ENCODE measurements around the gene PTS. TPM values are rescaled to one million over a fixed set of nuclear protein-coding genes. Genes with fewer than 3 reads are reported as not detected.

The PTS gene
- total RNA-seq, 2 donors from 2014 or later, result 66.7 to 69.6 TPM

GRCh38 chr11:112226831-112227401 lies 688 bp downstream of the PTS start:
- H3K4me3 Mint-ChIP-seq, result peak overlapping the region; percentile 90
- ATAC-seq (peak; percentile 74), DNase-seq (no peak)
- H3K27me3 Mint-ChIP-seq, result no peaks in the 10 kb centered on the region
- no peaks in the 10 kb centered on the region for H3K36me3 Mint-ChIP-seq (ENCODE audit: low read depth)
- H3K27ac Mint-ChIP-seq, result peak overlapping the region; percentile 91
- peaks cover 22% of the 10 kb centered on the region for H3K4me1 Mint-ChIP-seq
- H3K9me3 ChIP-seq (ENCODE audit: control insufficient read depth, low read length, poor library complexity, severe bottlenecking), result no peaks in the 10 kb centered on the region

- peak overlapping the region; percentile 91 for H3K27ac Mint-ChIP-seq
- no peaks in the 10 kb centered on the region for H3K27me3 Mint-ChIP-seq
- DNase-seq (no peak), ATAC-seq (no peak)
- peak overlapping the region; percentile 90 for H3K4me3 Mint-ChIP-seq
- no peaks in the 10 kb centered on the region for H3K9me3 ChIP-seq (ENCODE audit: control insufficient read depth, low read length, poor library complexity, severe bottlenecking)
- no peaks in the 10 kb centered on the region for H3K36me3 Mint-ChIP-seq (ENCODE audit: low read depth)
- H3K4me1 Mint-ChIP-seq, result peaks cover 22% of the 10 kb centered on the region
These were observed 1.2 kb downstream of the PTS start for GRCh38 chr11:112227471-112227870.

DNA sequence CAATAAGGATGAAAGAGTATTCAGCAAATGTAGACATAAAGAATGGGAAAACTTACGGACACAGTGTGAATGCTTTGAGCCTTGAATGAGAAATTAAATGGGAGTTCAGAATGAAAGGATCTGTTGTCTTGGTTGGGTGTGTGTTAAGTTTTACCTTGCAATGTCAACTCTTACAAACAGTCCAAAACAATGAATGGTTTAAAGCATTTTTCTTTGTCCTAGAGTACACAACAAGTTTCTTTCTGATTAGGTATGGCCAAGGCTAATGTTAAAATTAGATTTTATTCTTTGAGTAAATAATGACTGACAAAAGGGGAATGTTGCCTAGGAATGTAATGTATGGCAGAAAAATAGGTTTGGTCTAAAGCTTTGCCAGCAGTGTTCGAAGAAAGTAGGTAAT lies 2.5 kb downstream of the PTS start:
- Mint-ChIP-seq H3K4me3 (no peak overlapping the region), H3K27ac (no peak overlapping the region), H3K4me1 (peaks cover 22% of the 10 kb centered on the region), H3K36me3 (ENCODE audit: low read depth) (no peaks in the 10 kb centered on the region), H3K27me3 (no peaks in the 10 kb centered on the region)
- ATAC-seq, result no peak
- no peaks in the 10 kb centered on the region for H3K9me3 ChIP-seq (ENCODE audit: control insufficient read depth, low read length, poor library complexity, severe bottlenecking)
- DNase-seq, result no peak

DNA sequence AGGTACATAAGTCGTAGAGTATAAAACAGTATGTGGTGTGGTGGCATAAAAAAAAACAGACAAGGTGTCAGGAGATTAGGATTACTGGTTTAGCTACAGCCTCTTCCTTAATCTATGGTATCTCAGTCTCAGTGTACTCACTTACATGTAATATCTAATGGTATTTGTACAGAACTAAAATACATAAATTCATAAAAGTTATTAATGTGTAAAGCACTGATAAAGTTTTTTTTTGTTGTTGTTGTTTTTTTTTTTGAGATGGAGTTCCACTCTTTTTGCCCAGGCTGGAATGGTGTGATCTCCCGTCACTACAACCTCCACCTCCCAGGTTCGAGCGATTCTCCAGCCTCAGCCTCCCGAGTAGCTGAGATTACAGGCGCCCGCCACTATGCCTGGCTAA lies 2.9 kb downstream of the PTS start:
- no peaks in the 10 kb centered on the region for H3K9me3 ChIP-seq (ENCODE audit: control insufficient read depth, low read length, poor library complexity, severe bottlenecking)
- Mint-ChIP-seq H3K36me3 (ENCODE audit: low read depth) (no peaks in the 10 kb centered on the region), H3K4me3 (no peak overlapping the region), H3K27me3 (no peaks in the 10 kb centered on the region), H3K4me1 (peaks cover 22% of the 10 kb centered on the region), H3K27ac (peak overlapping the region; percentile 37)
- DNase-seq (no peak), ATAC-seq (no peak)

- Mint-ChIP-seq H3K4me1 (peaks cover 22% of the 10 kb centered on the region), H3K4me3 (no peak overlapping the region), H3K27me3 (no peaks in the 10 kb centered on the region), H3K27ac (peak overlapping the region; percentile 37), H3K36me3 (ENCODE audit: low read depth) (no peaks in the 10 kb centered on the region)
- DNase-seq, result no peak
- ATAC-seq, result no peak
- no peaks in the 10 kb centered on the region for H3K9me3 ChIP-seq (ENCODE audit: control insufficient read depth, low read length, poor library complexity, severe bottlenecking)
These were observed 3.7 kb downstream of the PTS start for GRCh38 chr11:112229746-112230433.

DNA sequence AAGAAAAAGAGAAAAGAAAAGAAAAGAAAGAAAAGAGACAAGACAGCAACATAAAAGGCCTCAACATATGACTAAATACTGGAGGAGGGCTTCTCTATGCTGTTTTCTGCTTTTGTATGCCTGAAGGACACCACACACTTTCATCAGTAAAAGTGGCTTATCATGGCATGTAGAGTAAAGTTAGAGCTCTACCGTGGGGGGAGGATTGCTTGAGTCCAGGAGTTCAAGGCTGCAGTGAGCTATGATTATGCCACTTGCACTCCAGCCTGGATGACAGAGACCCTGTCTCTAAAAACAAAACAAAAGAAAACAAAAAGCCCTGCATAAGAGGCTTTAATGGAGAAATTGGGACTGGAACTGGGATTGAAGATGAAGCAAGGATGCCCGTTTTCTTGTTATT lies 5.7 kb downstream of the PTS start:
- no peak for DNase-seq
- no peak overlapping the region for H3K27ac Mint-ChIP-seq
- peaks cover 11% of the 10 kb centered on the region for H3K36me3 Mint-ChIP-seq (ENCODE audit: low read depth)
- H3K27me3 Mint-ChIP-seq, result no peaks in the 10 kb centered on the region
- H3K9me3 ChIP-seq (ENCODE audit: control insufficient read depth, low read length, poor library complexity, severe bottlenecking), result no peaks in the 10 kb centered on the region
- no peak for ATAC-seq
- H3K4me3 Mint-ChIP-seq, result no peak overlapping the region
- H3K4me1 Mint-ChIP-seq, result peaks cover 19% of the 10 kb centered on the region

DNA sequence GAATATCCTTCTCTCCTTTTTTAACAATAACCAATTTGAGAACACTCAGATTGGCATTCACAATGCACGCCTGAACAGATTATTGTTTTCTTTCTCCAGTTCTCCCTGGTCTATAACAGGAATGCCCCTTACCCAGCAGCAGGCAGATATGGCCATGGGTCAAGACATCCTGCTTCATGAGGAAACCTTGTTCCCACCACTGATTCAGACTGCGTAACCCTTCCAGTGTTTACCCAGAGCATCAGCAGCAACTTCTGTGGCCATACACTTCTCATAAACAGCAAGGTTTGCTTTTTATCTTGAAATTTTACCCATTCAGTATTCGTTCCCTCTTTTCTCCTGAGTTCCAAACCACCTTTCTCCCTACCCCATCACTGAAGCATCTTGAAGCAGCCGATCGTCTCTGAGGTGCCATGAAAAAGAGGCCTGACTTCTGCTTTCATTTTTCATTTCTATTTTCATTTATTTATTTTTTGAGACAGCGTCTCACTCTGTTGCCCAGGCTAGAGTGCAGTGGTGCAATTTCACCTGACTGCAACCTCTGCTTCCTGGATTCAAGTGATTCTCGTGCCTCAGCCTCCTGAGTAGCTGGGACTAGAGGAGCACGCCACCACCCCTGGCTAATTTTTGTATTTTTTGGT lies 9.6 kb downstream of the PTS start:
- DNase-seq (no peak), ATAC-seq (no peak)
- Mint-ChIP-seq H3K27me3 (no peaks in the 10 kb centered on the region), H3K27ac (peak overlapping the region; percentile 86), H3K36me3 (ENCODE audit: low read depth) (peaks cover 22% of the 10 kb centered on the region), H3K4me3 (no peak overlapping the region), H3K4me1 (peaks cover 6% of the 10 kb centered on the region)
- H3K9me3 ChIP-seq (ENCODE audit: control insufficient read depth, low read length, poor library complexity, severe bottlenecking), result no peaks in the 10 kb centered on the region

- peaks cover 2% of the 10 kb centered on the region for H3K4me1 Mint-ChIP-seq
- no peak overlapping the region for H3K27ac Mint-ChIP-seq
- no peaks in the 10 kb centered on the region for H3K27me3 Mint-ChIP-seq
- H3K9me3 ChIP-seq (ENCODE audit: control insufficient read depth, low read length, poor library complexity, severe bottlenecking), result no peaks in the 10 kb centered on the region
- no peak overlapping the region for H3K4me3 Mint-ChIP-seq
- peaks cover 22% of the 10 kb centered on the region for H3K36me3 Mint-ChIP-seq (ENCODE audit: low read depth)
- no peak for DNase-seq
- no peak for ATAC-seq
These were observed 11.2 kb downstream of the PTS start for GRCh38 chr11:112237451-112237850.

DNA sequence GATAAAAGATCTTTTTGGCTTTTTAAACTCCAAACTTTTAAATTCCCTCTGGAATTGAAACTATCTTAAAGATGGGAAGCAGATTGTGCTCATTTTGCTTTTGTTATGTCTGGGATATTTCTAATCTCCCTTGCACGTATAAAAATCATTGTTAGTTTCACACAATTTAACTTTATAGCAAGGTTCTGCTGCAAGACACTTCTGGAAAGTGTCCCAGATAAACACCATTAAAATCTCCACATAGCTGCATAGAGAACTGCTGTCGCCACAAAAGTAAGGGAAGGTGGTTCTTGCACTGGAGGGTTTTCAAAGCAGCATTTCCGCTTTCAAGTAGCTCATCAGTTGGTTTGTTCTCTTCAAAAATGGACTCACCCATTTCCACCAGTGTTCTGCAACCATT lies 11.8 kb downstream of the PTS start:
- no peaks in the 10 kb centered on the region for H3K27me3 Mint-ChIP-seq
- H3K4me3 Mint-ChIP-seq, result no peak overlapping the region
- H3K27ac Mint-ChIP-seq, result no peak overlapping the region
- H3K4me1 Mint-ChIP-seq, result peaks cover 2% of the 10 kb centered on the region
- DNase-seq, result no peak
- H3K9me3 ChIP-seq (ENCODE audit: control insufficient read depth, low read length, poor library complexity, severe bottlenecking), result no peaks in the 10 kb centered on the region
- ATAC-seq, result no peak
- H3K36me3 Mint-ChIP-seq (ENCODE audit: low read depth), result peaks cover 25% of the 10 kb centered on the region

GRCh38 chr11:112241486-112241885 lies 15.3 kb downstream of the PTS start:
- no peak overlapping the region for H3K4me3 Mint-ChIP-seq

DNA sequence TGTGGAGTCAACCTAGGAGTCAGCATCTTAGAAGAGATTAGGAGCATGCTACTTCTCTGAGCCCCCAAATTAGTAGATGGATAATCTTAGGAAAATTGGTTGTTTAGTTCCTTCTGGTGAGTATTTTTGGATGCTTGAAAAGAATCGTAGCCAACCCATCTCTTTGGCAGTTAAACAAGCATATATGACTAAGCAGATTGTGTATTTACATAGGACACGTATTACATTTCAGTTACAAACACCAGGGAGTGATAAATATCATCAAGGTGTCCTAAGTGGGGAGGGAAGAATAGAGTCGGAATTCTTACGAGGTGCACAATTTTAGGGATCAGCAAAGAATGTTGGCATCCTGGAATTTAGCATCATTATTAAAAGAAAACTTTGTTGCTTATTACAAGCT lies 21.0 kb downstream of the PTS start:
- ATAC-seq (no peak), DNase-seq (no peak)
- H3K27ac Mint-ChIP-seq, result no peak overlapping the region
- peaks cover 4% of the 10 kb centered on the region for H3K36me3 Mint-ChIP-seq (ENCODE audit: low read depth)
- H3K9me3 ChIP-seq (ENCODE audit: control insufficient read depth, low read length, poor library complexity, severe bottlenecking), result no peaks in the 10 kb centered on the region
- H3K4me3 Mint-ChIP-seq, result no peak overlapping the region
- H3K4me1 Mint-ChIP-seq, result no peaks in the 10 kb centered on the region
- no peaks in the 10 kb centered on the region for H3K27me3 Mint-ChIP-seq

More at GRCh38 chr11:112241486-112241885, 15.3 kb downstream of the PTS start:
- ATAC-seq (no peak), DNase-seq (no peak)
- Mint-ChIP-seq H3K4me1 (peaks cover 2% of the 10 kb centered on the region), H3K27me3 (no peaks in the 10 kb centered on the region), H3K36me3 (ENCODE audit: low read depth) (peaks cover 18% of the 10 kb centered on the region), H3K27ac (no peak overlapping the region)
- no peaks in the 10 kb centered on the region for H3K9me3 ChIP-seq (ENCODE audit: control insufficient read depth, low read length, poor library complexity, severe bottlenecking)

GRCh38 chr11:112248201-112248600 lies 22.0 kb downstream of the PTS start:
- H3K27ac Mint-ChIP-seq, result no peak overlapping the region
- no peaks in the 10 kb centered on the region for H3K9me3 ChIP-seq (ENCODE audit: control insufficient read depth, low read length, poor library complexity, severe bottlenecking)
- H3K27me3 Mint-ChIP-seq, result no peaks in the 10 kb centered on the region
- H3K4me1 Mint-ChIP-seq, result no peaks in the 10 kb centered on the region
- no peaks in the 10 kb centered on the region for H3K36me3 Mint-ChIP-seq (ENCODE audit: low read depth)
- H3K4me3 Mint-ChIP-seq, result no peak overlapping the region
- ATAC-seq (no peak), DNase-seq (no peak)

DNA sequence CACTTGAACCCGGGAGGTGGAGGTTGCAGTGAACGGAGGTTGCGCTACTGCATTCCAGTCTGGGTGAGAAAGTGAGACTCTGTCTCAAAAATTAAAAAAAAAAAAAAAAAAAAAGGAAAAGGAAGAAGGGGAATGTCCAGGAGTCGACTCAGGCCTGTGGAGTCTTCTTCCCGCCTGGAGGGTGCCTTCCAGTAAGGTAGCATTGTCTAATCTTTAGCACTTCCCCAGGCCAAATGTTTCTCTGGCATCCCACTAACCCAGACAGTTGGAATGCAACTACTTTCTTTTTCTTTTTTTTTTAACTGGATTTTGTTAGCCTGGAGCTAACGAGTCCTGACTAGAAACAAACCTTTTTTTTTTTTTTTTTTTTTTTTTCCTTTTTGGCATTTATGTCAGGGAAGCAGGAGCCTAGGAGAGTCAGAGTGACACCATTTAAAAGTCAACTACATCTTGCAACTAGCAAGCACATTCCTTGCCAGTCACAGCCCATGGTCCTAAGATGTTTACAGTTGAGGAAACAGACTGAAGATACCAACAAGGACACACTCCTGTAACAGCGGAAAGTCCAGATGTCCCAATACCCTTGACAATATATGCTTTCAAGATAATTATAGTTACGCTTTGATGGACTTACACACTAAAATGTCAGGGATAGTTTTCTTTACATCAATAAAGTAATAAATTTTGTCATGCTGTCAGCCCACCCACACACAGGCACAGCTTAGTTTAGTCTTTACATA lies 23.8 kb downstream of the PTS start:
- Mint-ChIP-seq H3K27me3 (no peaks in the 10 kb centered on the region), H3K4me3 (no peak overlapping the region), H3K27ac (no peak overlapping the region), H3K4me1 (no peaks in the 10 kb centered on the region), H3K36me3 (ENCODE audit: low read depth) (no peaks in the 10 kb centered on the region)
- DNase-seq (no peak), ATAC-seq (no peak)
- no peaks in the 10 kb centered on the region for H3K9me3 ChIP-seq (ENCODE audit: control insufficient read depth, low read length, poor library complexity, severe bottlenecking)
